ENCODE data around the gene NTM.

Gene NTM

DNA sequence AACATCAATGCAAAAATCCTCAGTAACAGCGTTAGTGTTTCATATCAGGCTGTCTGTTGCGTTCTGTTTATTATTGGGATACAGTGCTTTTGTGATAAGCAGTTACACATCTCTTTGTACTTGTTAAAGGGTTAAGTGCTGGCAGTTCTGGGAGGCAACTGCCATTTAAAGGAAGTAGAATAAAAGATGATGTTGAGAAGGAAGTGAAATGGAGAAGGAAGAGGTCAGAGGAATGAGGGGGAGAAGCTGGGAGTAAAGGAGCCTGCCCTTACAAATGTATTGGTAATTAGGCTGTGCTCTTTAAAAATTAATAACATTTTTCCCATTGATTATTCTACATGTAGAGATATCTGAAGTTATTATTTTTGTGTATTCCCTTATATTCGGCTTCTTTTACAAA, 674.7 kb downstream of the NTM start:
- TF ChIP-seq, protein P1, sequence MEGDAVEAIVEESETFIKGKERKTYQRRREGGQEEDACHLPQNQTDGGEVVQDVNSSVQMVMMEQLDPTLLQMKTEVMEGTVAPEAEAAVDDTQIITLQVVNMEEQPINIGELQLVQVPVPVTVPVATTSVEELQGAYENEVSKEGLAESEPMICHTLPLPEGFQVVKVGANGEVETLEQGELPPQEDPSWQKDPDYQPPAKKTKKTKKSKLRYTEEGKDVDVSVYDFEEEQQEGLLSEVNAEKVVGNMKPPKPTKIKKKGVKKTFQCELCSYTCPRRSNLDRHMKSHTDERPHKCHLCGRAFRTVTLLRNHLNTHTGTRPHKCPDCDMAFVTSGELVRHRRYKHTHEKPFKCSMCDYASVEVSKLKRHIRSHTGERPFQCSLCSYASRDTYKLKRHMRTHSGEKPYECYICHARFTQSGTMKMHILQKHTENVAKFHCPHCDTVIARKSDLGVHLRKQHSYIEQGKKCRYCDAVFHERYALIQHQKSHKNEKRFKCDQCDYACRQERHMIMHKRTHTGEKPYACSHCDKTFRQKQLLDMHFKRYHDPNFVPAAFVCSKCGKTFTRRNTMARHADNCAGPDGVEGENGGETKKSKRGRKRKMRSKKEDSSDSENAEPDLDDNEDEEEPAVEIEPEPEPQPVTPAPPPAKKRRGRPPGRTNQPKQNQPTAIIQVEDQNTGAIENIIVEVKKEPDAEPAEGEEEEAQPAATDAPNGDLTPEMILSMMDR (IDR thresholded peaks at IDR 0.05; ENCODE audit: extremely low read depth, missing control alignments) = no peak
- DNase-seq (ENCODE audit: low spot score) = no peak

DNA sequence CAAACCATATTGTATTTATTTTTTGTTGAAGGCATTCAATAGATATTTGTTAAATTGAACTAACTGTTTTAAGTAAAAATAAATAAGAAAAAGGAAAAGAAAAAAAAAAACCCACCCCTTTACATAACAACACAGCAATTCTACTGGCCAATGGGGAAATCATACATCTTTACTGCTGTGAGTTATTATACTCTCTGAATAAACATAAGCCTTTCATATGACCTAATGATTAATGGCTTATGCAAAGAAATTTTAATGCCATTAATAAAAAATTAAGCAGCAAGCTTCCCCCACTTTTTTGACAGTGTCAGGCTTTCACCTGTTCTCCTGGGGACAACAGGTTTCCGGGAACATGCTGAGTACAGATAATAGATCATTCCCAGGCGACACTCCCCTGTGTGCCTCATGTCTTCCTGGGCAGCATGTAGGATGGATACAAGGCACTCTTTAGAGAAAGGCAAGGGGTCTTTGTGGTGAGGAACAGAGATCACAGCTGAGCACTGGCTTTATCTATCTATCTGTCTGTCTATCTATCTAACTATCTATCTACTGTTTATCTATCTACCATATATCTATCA, 676.0 kb downstream of the NTM start:
- TF ChIP-seq, protein P1 (IDR thresholded peaks at IDR 0.05; ENCODE audit: extremely low read depth, missing control alignments) = no peak

DNA sequence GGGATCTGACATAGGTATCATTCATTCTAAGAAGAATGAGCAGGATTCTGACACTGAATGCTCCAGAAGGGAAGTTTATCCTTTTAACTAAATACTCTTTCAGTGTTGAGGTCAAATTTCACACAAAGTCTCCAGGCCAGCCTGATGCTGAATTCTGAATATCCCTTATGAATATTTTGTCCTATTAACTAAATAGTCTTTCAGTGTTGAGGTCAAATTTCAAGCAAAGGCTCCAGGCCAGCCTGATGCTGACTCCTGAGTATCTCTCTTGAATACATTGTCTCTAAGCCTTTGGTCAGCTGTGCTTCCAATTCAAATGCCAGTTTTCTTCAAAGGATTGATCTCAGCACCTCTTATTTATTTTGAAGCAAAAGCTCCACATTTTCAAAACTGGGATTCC, 676.8 kb downstream of the NTM start:
- no peak for DNase-seq (ENCODE audit: low spot score)
- TF ChIP-seq, protein P1 (IDR thresholded peaks at IDR 0.05; ENCODE audit: extremely low read depth, missing control alignments) = no peak

More for the DNA sequence above, 676.0 kb downstream of the NTM start:
- DNase-seq (ENCODE audit: low spot score) = no peak

DNA sequence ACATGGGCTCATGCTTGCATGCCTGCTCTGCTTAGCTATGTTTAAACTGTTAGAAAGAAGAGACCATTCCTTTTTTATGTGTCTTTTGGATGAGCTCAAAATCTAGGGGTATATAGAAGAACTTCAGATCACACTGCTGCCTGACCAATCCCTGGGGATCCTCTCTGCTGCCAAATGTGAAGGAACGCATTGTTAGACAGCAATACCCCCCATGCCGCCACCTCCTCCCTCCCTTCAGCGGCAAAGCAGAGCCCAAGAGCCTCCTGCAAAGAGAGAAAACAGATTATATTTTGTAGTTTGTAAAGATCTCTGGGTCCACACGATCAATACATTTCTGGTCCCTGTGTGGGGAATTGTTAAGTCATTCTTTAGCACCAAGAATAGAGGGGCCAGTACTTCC, 677.6 kb downstream of the NTM start:
- TF ChIP-seq, protein P1 (IDR thresholded peaks at IDR 0.05; ENCODE audit: extremely low read depth, missing control alignments) = no peak
- no peak for DNase-seq (ENCODE audit: low spot score)

DNA sequence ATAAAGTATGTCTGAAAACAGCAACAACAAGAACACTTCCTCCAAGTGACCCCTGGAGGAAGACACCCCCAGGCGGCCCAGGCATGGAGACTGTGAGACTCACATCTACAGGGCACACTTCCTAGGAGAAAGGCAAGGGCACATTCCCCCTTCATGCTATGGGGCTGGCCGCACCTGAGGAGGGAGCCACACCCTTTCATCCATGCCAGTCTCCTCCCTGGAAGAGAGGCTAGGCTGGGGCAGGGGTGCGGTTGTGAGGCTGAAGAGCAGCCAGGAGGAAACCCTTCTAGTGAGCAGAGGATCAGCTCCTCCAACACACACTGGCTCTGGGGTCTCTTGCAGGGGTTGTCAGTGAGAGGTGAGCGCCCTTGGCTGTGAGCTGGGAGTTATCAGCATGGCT, 678.8 kb downstream of the NTM start:
- TF ChIP-seq, protein P1 (IDR thresholded peaks at IDR 0.05; ENCODE audit: extremely low read depth, missing control alignments) = no peak
- no peak for DNase-seq (ENCODE audit: low spot score)

DNA sequence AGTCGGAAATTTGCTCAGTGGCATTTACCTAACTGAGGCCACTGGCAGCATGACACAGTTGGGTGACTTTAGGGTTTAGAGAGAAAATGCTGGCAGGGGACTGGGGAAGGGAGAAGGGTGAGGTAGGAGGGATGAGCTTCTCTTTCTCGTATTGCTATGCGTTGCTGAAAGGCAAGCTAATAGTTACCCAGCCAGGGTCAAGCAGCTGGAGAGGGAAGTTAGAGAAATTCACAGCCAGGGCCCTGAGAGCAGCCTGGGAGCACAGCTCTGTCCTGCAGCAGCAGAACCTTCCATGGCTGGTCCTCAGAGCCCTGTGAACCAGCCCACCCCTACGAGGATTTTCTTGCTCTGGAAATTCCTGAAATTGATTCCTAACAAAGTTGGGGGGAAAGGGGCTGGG, 679.6 kb downstream of the NTM start:
- TF ChIP-seq, protein P1 (IDR thresholded peaks at IDR 0.05; ENCODE audit: extremely low read depth, missing control alignments) = no peak
- no peak for DNase-seq (ENCODE audit: low spot score)

DNA sequence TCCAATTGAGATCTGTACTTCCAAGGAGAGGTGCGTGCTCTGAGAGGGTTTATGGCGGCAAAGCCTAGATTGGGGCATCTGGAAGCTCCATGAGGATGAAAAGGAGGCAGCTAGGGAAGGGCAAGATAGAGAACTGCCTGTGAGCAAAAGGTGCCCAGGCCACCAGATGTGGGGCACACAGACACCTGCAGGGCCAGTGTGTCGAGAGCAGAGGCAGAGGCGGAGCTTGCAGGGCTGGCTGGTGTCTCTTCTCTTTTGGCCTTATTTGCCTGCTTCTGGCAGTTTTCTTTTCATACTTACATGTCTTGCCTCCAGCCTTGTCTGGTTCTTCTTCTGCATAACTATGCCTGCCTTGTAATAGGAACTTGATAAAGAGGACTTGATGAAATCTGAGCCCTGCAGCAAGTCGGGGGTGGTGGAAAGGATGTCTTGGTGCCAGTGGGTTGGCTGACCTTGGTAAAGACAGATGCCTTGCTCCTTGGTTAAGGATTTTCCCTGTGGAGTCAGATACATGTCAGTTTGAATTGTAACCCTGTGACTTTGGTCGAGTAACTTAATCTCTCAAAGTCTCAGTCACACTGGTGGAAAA, 680.3 kb downstream of the NTM start:
- TF ChIP-seq, protein P1 (IDR thresholded peaks at IDR 0.05; ENCODE audit: extremely low read depth, missing control alignments) = no peak
- no peak for DNase-seq (ENCODE audit: low spot score)
